Iris pigment epithelial cell (primary cell): Measurements from ENCODE around the gene PGPEP1.
"Not testable (repeated sequence)": the region's sequence is repeated elsewhere in the genome, so short reads cannot be mapped to it uniquely, and the experiment has no call there.

ENCODE experiments used
- DNase-seq: peaks from one replicate; pipeline ENCODE4 v3.0.0-alpha.2; 2011; ENCODE audit warnings: low read depth

Gene PGPEP1

GRCh38 chr19:18364277-18364825 is 24.0 kb downstream of the PGPEP1 start:
- not testable (repeated sequence) for DNase-seq

DNA sequence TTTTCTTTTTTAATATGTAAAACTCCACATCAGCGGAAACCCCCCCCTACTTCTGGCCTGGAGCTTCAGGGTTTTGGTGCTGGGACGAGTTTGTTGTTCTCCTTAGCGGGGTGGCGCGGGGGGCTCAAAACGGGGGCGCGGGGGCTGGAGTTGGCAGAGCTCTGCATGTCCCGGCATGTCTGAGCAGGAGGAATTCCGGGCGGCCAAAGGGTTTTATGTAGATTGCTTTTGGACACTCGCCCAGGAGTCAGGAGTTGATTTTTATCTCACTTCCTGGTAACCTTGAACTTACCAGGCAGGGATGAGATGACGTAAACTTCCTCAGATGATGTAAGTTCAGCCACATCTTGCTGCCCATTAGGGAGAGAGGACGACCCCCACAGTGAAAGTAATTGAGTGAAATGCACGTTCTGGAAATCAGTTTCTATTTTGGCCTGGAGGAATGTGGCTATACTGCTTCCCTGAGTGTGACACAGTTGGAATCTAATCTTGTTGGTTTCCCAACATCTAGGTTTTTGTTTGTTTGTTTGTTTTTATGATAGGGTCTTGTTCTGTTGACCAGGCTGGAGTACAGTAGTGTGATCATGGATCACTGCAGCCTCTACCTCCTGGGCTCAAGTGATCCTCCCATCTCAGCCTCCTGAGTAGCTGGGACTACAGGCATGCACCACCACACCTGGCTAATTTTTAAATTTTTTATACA is 24.6 kb downstream of the PGPEP1 start:
- DNase-seq, result peak; percentile 100

GRCh38 chr19:18366021-18366435 is 25.6 kb downstream of the PGPEP1 start:
- DNase-seq, result peak; percentile 61

DNA sequence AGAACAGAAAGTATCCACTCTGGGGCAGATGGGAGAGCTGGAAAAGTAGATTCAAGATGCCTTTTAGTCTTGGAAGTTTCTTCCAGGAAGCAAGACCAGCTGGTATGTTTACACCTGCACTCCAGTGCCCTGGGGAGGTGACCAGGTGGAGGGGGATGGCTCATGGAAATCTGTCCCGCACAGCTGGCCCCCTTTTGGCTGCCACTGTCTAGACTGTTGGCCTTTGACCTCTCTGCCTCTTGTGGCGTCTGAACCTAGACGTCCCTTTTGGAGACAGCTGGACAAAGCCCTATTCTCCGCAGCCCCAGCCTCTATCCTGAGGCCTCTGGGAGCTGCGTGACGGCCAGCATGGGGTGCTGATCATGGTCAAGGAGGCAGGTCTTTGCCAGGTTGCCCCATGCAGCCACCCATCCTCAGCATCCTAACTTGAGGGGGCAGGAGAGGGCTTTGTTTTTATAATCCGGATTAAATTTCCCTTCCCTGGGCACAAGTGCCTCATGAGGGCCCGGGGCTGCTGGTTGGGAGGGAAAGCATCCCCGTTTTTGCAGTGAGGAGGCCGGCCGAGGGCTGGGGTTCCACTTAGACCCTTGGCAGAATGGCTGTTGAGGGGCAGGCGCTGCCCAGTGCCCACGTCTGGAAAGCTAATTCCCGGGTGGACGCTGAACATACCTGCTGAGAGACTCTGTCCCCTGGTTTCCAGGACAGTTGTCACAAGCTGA is 28.3 kb downstream of the PGPEP1 start:
- DNase-seq, result no peak

DNA sequence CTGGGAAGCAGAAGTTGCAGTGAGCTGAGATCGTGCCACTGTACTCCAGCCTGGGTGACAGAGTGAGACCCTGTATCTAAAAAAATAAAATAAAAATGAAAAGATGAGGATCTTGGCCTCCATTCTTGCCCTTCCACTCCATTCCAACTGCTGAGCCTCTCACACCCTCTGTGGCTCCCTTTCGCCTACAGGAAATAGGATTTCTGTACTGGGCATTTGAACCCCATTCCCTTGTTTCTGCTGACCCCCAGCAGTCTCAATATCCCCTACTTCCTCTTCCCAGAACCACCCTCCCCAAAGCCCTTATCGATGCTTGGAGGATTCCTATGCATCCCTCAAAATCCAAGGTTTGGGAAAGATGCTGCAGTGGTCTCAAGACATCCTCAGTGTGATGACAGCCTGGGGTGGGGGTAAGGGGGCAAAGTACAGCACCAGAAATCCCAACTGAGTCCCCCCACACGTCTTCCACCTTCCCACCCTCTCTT is 33.1 kb downstream of the PGPEP1 start:
- DNase-seq, result no peak

DNA sequence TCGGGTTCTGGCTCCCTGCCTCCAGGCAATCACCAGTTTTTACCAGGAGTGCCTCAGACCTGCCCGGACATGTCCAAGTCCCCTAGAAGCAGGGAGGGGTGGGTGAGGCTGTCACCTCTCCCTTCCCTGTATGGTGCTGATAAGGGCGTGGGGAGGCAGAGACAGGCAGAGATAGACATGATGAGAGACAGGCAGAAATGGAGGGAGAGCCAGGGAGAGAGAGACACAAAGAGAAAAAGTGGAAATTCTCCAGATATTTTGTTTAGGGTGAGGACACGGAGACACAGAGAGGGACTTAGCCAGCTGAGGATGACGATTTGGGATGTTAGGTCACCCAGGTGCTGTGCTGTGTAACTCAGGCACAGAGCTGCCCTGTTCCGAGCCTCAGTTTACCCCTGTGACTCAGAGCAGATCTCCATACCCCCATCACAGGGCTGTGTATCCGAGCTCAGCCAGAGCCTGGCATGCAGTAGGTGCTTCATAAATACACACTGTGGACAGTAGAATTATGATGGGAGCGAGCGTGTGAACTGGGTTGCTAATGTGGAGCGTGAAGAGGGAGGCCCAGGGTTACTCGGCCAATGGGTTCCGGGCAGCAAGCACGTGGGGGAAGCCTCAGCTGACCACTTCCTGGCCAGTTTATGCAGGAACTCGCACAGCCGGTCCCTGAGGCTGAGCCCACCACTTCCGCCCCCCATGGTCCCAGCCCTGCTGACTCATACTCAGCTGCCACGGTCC is 33.7 kb downstream of the PGPEP1 start:
- peak; percentile 100 for DNase-seq

- no peak for DNase-seq
Measured at GRCh38 chr19:18377026-18377425, 36.6 kb downstream of the PGPEP1 start.

DNA sequence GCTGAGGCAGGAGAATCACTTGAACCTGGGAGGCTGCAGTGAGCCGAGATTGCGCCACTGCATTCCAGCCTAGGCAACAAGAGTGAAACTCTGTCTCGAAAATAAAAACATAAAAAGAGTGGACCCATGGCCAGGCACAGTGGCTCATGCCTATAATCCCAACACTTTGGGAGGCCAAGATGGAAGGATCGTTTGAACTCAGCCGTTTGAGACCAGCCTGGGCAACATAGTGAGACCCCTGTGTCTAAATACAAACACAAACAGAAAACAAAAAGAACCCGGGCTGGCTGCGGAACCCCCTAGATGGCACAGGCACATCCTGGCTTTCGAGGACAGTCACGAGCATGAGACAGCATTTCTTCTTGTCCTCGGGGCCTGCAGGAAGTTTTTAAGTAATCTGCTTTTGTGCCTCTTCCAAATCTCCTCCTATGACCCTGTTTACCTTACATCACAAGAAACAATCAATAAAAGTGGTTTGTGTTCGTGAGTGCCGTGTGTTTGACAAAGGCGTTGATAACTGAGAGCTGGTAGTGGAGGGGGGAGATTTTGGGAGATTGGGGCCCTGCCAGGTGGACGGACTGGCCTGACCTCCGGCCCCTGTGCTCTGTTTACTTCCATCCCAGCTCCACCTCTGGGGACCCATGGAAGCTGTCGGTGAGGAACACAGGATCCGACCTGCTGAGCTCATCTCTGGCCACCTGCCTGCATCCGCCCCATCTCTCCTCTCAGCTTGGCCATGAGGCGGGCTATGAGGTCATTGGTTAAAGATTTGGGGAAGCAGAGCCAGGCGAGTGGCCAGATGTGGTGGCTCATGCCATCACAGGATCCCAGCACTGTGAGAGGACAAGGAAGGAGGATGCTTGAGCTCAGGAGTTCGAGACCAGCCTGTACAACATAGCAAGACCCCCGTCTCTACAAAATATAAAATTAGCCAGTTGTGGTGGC is 39.7 kb downstream of the PGPEP1 start:
- peak; percentile 85 for DNase-seq

DNA sequence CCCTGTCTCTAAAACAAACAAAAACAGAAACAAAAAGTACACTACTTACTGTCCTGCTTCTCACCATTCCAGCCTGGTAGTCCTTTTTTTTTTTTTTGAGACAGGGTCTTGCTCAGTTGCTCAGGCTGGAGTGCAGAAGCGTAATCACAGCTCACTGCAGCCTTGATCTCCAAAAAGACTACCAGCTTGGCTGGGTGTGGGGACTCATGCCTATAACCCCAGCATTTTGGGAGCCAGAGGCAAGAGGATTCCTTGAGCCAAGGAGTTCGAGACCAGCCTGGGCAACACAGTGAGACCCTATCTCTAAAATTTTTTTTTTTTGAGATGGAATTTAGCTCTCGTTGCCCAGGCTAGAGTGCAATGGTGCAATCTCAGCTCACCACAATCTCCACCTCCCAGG is 40.4 kb downstream of the PGPEP1 start:
- no peak for DNase-seq

DNA sequence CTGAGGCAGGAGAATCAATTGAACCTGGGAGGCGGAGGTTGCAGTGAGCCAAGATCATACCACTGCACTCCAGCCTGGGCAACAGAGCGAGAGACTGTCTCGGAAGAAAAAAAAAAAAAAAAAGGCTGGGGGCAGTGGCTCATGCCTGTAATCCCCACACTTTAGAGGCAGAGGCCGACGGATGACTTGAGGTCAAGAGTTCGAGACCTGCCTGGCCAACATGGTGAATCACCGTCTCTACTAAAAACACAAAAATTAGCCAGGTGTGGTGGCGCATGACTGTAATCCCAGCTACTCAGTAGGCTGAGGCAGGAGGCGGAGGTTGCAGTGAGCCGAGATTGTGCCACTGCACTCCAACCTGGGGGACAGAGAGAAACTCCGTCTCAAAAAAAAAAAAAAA is 43.2 kb downstream of the PGPEP1 start:
- DNase-seq, result not testable (repeated sequence)

DNA sequence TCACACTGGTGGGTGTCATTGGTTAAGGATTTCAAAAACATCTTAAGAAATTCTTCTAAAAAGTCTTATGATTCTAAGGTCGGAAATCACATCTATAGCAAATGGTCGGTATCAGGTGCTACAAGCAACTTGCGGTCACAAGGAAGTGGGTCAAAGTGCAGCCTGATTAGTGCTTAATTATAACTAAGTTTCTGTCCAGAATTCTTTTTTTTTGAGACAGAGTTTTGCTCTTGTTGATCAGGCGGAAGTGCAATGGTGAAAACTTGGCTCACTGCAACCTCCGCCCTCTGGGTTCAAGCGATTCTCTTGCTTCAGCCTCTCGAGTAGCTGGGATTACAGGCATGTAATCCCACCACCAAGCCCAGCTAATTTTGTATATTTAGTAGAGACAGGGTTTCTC is 44.4 kb downstream of the PGPEP1 start:
- DNase-seq, result no peak

DNA sequence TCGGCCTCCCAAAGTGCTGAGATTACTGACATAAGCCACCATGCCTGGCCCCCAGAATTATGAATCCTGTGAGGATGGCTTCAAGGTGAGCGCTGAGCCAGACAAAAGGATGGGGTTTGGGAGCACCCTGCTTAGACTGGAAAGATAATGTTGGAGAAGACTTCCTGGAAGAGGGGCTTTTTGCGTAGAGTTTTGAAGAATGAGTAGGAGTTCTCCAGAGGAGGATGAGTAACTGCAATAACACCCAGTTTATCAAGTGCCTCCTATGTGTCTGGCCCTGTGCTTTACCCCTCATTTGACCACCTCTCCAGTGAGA is 44.9 kb downstream of the PGPEP1 start:
- no peak for DNase-seq

DNA sequence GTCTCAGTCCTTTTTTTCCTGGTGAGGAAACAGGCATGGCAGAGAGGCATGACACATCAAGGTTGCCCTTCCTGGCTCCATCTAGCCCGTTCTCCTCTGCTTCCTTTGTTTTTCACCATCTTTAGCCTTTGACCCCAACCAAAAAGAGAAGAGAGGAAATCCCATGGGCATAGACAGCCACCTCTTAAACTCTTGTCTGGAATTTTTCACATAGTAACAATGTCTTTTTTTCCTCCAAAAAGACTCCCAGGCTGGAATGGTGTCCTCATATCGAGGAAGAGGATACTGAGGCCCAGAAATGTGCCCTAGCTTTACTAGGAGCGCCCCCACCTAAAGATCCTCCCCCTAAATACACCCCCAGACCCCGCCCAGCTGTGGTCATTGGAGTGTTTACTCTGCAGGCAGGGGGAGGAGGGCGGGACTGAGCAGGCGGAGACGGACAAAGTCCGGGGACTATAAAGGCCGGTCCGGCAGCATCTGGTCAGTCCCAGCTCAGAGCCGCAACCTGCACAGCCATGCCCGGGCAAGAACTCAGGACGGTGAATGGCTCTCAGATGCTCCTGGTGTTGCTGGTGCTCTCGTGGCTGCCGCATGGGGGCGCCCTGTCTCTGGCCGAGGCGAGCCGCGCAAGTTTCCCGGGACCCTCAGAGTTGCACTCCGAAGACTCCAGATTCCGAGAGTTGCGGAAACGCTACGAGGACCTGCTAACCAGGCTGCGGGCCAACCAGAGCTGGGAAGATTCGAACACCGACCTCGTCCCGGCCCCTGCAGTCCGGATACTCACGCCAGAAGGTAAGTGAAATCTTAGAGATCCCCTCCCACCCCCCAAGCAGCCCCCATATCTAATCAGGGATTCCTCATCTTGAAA is 45.5 kb downstream of the PGPEP1 start, which contains the start of gene GDF15:
Gene GDF15, plus strand, starts transcription at position 484 of the 868 bp plus-strand sequence. Its CDS starts 32 bp downstream, at position 516.
- peak; percentile 96 for DNase-seq

DNA sequence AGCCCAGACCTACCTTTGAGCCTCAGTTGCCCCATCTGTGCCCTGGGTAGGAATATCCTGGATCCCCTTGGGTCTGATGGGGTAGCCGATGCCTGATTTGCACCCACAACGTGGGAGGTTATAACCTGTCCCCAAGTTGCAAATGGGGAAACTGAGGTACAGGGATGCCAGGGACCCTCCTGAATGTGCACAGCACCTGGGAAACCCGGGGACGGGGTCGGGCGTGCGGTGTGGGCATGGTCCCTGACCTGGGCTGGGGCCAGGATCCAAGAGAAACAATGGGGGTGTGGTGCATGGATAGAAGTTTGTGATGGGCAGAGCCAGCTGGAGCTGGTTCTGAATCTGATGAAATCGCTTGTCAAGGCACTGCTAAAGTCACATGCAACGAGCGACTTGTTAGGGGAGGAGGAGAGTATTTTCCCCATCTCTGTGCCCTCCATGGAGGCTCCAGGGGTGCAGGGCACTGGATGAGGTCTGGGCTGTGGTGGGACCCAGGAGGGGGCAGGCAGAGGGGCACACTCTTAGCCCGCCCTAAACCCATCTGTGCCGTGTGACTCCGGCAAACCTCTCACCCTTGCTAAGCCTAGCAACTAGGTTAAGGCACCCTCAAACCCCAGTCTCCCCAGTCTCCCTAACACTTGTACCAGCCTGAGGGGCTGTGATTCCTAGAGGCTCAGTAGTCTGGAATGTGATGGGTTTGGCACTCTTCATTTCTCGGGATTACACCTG is 46.3 kb downstream of the PGPEP1 start:
- DNase-seq, result no peak

DNA sequence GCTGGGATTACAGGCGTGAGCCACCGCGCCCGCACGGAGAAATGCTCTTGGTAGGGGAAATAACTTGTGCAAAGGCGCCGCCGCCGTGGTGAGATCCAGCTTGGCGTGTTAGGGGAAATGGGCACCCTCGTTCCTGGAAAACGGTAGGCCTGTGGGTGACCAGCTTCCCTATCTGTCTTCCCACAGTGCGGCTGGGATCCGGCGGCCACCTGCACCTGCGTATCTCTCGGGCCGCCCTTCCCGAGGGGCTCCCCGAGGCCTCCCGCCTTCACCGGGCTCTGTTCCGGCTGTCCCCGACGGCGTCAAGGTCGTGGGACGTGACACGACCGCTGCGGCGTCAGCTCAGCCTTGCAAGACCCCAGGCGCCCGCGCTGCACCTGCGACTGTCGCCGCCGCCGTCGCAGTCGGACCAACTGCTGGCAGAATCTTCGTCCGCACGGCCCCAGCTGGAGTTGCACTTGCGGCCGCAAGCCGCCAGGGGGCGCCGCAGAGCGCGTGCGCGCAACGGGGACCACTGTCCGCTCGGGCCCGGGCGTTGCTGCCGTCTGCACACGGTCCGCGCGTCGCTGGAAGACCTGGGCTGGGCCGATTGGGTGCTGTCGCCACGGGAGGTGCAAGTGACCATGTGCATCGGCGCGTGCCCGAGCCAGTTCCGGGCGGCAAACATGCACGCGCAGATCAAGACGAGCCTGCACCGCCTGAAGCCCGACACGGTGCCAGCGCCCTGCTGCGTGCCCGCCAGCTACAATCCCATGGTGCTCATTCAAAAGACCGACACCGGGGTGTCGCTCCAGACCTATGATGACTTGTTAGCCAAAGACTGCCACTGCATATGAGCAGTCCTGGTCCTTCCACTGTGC is 47.9 kb downstream of the PGPEP1 start:
- DNase-seq, result no peak

- DNase-seq, result no peak
Measured at GRCh38 chr19:18388960-18389725, 48.7 kb downstream of the PGPEP1 start.

DNA sequence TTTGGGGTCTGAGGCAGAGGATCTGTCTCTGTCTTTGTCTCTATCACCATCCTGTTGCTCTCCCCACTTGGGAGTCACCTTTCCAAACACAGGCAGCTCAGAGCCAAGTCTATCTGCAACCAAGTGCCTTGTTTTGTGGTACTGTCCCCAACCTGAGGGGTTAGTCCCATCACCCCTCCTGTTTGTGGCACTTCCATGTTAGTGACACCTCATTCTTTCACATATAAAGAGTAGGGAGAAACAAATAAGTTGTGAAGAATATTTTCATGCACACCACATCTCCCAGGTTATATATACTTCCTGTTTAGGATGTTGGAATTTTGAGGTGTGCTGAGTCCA is 49.3 kb downstream of the PGPEP1 start:
- DNase-seq, result no peak
